GM12878 (cell line): Measurements from ENCODE around the gene TCF4. TPM values are rescaled to one million over a fixed set of nuclear protein-coding genes. Genes with fewer than 3 reads are reported as not detected.

Source experiments
- ATAC-seq: fragments of 200-7000 bp; cut with Tn5 transposase; 3 replicates; pipeline ENCODE4 v1.9.1; 2020; ENCODE audit warnings: mild to moderate bottlenecking, moderate library complexity
- BruUV-seq: library from RNA; stranded (reverse); fragments of 400-500 nt; replicated peaks from 2 replicates; lab custom pipeline; 2021; lab: Mats Ljungman, UMichigan
- CTCF ChIA-PET: fragments of 300-600 bp; sonication (Branson Sonifier 250); formaldehyde crosslinking; extraction: SDS; loops from one replicate; lab custom pipeline; 2021; ENCODE audit warnings: inconsistent platforms; lab: Yijun Ruan, JAX
- POLR2A ChIA-PET: fragments of 350-600 bp; formaldehyde crosslinking; extraction: SDS; loops from one replicate; lab custom pipeline; 2021; ENCODE audit warnings: inconsistent platforms; lab: Charles Lee
- RAD21 ChIA-PET: fragments of 300-600 bp; sonication (Branson Sonifier 250); formaldehyde crosslinking; loops from one replicate; lab custom pipeline; 2023; ENCODE audit warnings: antibody characterized with exemption; ENCODE audit not compliant: unreplicated experiment; lab: Charles Lee
- SMC1A ChIA-PET: fragments of 300-600 bp; sonication (Branson Sonifier 250); formaldehyde crosslinking; loops from one replicate; lab custom pipeline; 2023; ENCODE audit not compliant: unreplicated experiment, uncharacterized antibody; lab: Charles Lee
- DNase-seq: peaks from one replicate; pipeline ENCODE4 v3.0.0-alpha.2; 2011; ENCODE audit warnings: low read depth, low spot score
- FAIRE-seq: peaks from 3 replicates; lab custom pipeline; 2011; peaks lifted over from hg19 to GRCh38; lab: Jason Lieb, UNC
- H2AFZ ChIP-seq: 2 replicates; pipeline ENCODE4 v1.6.0; 2011; ENCODE audit warnings: low read depth, low read length, control low read depth; ENCODE audit not compliant: control insufficient read depth
- H3K27ac ChIP-seq: 2 replicates; pipeline ENCODE4 v1.5.1; 2011; ENCODE audit warnings: control low read depth; ENCODE audit not compliant: control insufficient read depth, insufficient read depth
- H3K27me3 ChIP-seq, 2 experiments: replicated peaks in 1 of 2; 2 replicates each; pipeline versions ENCODE4 v1.6.0 to v1.6.1; 2011; ENCODE audit warnings: low read length in 1 of 2; ENCODE audit not compliant: control insufficient read depth in 2 of 2, insufficient read depth in 2 of 2
- H3K36me3 ChIP-seq, 2 experiments: 2 replicates each; pipeline ENCODE4 v1.5.1; 2011; ENCODE audit warnings: low read length in 1 of 2; ENCODE audit not compliant: control insufficient read depth in 2 of 2, insufficient read depth in 2 of 2
- H3K4me1 ChIP-seq: 2 replicates; pipeline ENCODE4 v1.6.1; 2011; ENCODE audit warnings: mild to moderate bottlenecking, low read length, moderate library complexity, mixed read lengths; ENCODE audit not compliant: control insufficient read depth, insufficient read depth
- H3K4me2 ChIP-seq: 2 replicates; pipeline ENCODE4 v1.6.0; 2011; ENCODE audit warnings: control low read depth; ENCODE audit not compliant: control insufficient read depth, insufficient read depth
- H3K4me3 ChIP-seq: fragments of 200-600 bp; sonication (generic); 2 replicates; pipeline ENCODE4 v1.5.1; 2016
- H3K79me2 ChIP-seq: 2 replicates; pipeline ENCODE4 v1.6.0; 2011; ENCODE audit warnings: low read length; ENCODE audit not compliant: control insufficient read depth, insufficient read depth
- H3K9ac ChIP-seq: 2 replicates; pipeline ENCODE4 v1.8.0; 2011; ENCODE audit warnings: low read length, control low read depth, mixed read lengths; ENCODE audit not compliant: control insufficient read depth, insufficient read depth
- H3K9me3 ChIP-seq: replicated peaks from 3 replicates; pipeline ENCODE4 v1.5.1; 2011; ENCODE audit warnings: mild to moderate bottlenecking, low read length; ENCODE audit not compliant: control insufficient read depth, insufficient read depth
- H4K20me1 ChIP-seq: 2 replicates; pipeline ENCODE4 v1.6.0; 2011; ENCODE audit not compliant: control insufficient read depth, insufficient read depth
- FOS ChIP-seq: IDR thresholded peaks from 3 replicates; pipeline ENCODE4 v1.6.1; 2011; ENCODE audit warnings: borderline replicate concordance; ENCODE audit not compliant: insufficient read length; ENCODE audit errors: extremely low read depth
- NFYA ChIP-seq: IDR thresholded peaks from 2 replicates; pipeline ENCODE4 v1.6.1; 2011; ENCODE audit warnings: low read depth, mild to moderate bottlenecking, low read length, improper control_type of control experiment, borderline replicate concordance
- RBBP5 ChIP-seq: fragments of 200-600 bp; sonication (generic); conservative IDR thresholded peaks from 2 replicates; pipeline ENCODE4 v1.6.1; 2016
- TARDBP ChIP-seq: IDR thresholded peaks from 2 replicates; pipeline ENCODE4 v1.6.1; 2016; ENCODE audit warnings: borderline replicate concordance
- TBL1XR1 ChIP-seq: IDR thresholded peaks from 2 replicates; pipeline ENCODE4 v1.6.1; 2012; ENCODE audit warnings: low read depth, low read length, improper control_type of control experiment
- WGBS: methylation state at CpG from one replicate; pipeline ENCODE4 v1.1.6; 2016; ENCODE audit warnings: low lambda C conversion rate; ENCODE audit not compliant: insufficient replicate concordance, insufficient coverage; ENCODE audit errors: missing lambda C conversion rate; 5-methylcytosine and 5-hydroxymethylcytosine counted together
- in situ Hi-C: fragments of 300-500 bp; cut with MboI; formaldehyde crosslinking; loops from 9 replicates; pipeline ENCODE4 v1.14.3; 2018; ENCODE audit warnings: mixed read lengths
- intact Hi-C: fragments of 100-400 bp; cut with micrococcal nuclease; formaldehyde crosslinking; loops from one replicate; pipeline ENCODE4 v1.14.2; 2022; ENCODE audit not compliant: unreplicated experiment
- polyA plus RNA-seq, 11 experiments: library from polyadenylated mRNA; depleted of rRNA in 4 of 11; unstranded in 6 of 11; stranded (reverse) in 5 of 11; fragments of >200 nt; fragmentation: Nextera tagmentation in 4 of 11; fragmentation: Illumina TruSeq in 1 of 11; extraction: Ambion mirVana in 4 of 11; extraction: Trizol in 1 of 11; gene quantifications; 1 replicate in 1 of 11; 2 replicates in 10 of 11; pipeline versions ENCODE4 v1.2.1 to v1.2.3, GENCODE V29; 2011 to 2016; ENCODE audit warnings: inconsistent platforms in 2 of 11, missing spikeins in 2 of 11, low read depth in 1 of 11
- total RNA-seq, 4 experiments: library from RNA; depleted of rRNA in 3 of 4; stranded (reverse); fragments of >200 nt in 3 of 4; fragmentation: Illumina TruSeq in 1 of 4; extraction: Trizol in 1 of 4; gene quantifications; 2 replicates each; pipeline versions ENCODE4 v1.2.1 to v1.2.3, GENCODE V29; 2013 to 2021
- TF ChIP-seq, protein P1 (sequence below): IDR thresholded peaks from 2 replicates; pipeline ENCODE4 v1.6.1; 2012; ENCODE audit warnings: mild to moderate bottlenecking, low read depth, low read length
- TF ChIP-seq, protein P2 (sequence below): fragments of 450-650 bp; IDR thresholded peaks from 2 replicates; pipeline ENCODE4 v1.6.1; 2017; ENCODE audit warnings: mild to moderate bottlenecking, low read depth, inconsistent platforms; ENCODE audit not compliant: poor library complexity, severe bottlenecking
- TF ChIP-seq, protein P3 (sequence below): fragments of 450-650 bp; IDR thresholded peaks from 2 replicates; pipeline ENCODE4 v1.6.1; 2017; ENCODE audit warnings: low read depth, mild to moderate bottlenecking, moderate library complexity

Gene TCF4
- total and polyA plus RNA-seq, 10 of the 15 experiments (the other 5 are each of a cell fraction or from before 2014, with no cell fraction given): 15.2 to 94.0 (median 31.5) TPM

DNA sequence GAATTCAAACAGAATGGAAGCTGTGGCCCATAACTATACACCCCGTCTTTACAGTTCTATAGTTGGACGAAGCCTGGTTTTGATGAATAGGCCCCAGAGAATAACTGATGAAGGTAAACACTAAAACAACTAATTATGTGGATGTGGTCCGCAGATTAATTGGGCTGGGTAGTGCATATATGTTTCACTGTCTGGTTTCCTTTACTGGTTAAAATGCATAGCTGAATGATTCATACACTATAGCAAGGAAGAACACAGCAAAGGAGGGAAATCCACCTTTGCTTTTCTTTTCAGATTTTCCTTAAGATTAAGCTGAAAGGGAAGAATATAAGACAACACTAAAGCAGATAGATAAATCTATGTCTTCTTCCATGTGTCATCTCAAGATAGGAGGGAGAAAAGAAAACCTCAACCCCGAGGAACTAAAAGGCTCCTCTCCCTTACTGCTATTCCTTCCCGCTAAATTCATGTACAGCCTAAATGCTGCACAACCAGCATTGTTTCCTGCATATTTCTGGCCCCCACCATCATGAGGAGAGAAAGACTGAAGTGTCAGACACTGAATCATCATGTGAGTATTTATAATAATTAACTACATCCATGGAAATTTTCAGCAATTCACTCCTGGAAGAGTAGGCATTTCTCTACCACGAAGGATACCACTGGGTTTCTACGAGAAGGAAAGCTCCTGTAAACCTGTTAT is 331.6 kb downstream of the TCF4 start (continued):
- TF ChIP-seq, protein P1, sequence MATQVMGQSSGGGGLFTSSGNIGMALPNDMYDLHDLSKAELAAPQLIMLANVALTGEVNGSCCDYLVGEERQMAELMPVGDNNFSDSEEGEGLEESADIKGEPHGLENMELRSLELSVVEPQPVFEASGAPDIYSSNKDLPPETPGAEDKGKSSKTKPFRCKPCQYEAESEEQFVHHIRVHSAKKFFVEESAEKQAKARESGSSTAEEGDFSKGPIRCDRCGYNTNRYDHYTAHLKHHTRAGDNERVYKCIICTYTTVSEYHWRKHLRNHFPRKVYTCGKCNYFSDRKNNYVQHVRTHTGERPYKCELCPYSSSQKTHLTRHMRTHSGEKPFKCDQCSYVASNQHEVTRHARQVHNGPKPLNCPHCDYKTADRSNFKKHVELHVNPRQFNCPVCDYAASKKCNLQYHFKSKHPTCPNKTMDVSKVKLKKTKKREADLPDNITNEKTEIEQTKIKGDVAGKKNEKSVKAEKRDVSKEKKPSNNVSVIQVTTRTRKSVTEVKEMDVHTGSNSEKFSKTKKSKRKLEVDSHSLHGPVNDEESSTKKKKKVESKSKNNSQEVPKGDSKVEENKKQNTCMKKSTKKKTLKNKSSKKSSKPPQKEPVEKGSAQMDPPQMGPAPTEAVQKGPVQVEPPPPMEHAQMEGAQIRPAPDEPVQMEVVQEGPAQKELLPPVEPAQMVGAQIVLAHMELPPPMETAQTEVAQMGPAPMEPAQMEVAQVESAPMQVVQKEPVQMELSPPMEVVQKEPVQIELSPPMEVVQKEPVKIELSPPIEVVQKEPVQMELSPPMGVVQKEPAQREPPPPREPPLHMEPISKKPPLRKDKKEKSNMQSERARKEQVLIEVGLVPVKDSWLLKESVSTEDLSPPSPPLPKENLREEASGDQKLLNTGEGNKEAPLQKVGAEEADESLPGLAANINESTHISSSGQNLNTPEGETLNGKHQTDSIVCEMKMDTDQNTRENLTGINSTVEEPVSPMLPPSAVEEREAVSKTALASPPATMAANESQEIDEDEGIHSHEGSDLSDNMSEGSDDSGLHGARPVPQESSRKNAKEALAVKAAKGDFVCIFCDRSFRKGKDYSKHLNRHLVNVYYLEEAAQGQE: no peak
- no peak for TF ChIP-seq TBL1XR1
- TF ChIP-seq NFYA: no peak
- TF ChIP-seq TARDBP: no peak
- no peak for TF ChIP-seq RBBP5
- no peak for TF ChIP-seq FOS

DNA sequence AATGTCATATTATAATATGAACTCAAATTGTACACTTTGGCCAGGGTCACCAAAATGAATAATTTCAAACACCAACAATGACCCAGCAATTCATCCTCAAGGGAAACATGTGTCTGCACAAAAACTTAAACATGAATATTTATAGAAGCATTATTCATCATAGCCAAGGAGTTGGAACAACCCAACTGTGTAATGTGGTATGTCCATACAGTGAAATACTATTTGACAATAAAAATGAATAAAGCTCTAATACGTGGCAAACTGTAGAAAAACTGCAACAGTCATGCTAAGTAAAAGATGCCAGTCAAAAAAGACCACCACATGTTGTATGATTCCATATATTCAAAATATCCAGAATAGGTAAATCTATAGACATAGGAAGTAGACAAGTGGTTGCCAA is 334.2 kb downstream of the TCF4 start:
- peaks cover 6 to 39% of the 10 kb centered on the region in 2 experiments for H3K36me3 ChIP-seq
- POLR2A ChIA-PET: interaction anchor here (0.6 to 6.4 kb wide), 2 partner anchors 14 to 24 kb away, joined by 5 to 70 read pairs; no protein-coding TSS in a partner anchor
- FAIRE-seq: no peak
- TF ChIP-seq, protein P2, sequence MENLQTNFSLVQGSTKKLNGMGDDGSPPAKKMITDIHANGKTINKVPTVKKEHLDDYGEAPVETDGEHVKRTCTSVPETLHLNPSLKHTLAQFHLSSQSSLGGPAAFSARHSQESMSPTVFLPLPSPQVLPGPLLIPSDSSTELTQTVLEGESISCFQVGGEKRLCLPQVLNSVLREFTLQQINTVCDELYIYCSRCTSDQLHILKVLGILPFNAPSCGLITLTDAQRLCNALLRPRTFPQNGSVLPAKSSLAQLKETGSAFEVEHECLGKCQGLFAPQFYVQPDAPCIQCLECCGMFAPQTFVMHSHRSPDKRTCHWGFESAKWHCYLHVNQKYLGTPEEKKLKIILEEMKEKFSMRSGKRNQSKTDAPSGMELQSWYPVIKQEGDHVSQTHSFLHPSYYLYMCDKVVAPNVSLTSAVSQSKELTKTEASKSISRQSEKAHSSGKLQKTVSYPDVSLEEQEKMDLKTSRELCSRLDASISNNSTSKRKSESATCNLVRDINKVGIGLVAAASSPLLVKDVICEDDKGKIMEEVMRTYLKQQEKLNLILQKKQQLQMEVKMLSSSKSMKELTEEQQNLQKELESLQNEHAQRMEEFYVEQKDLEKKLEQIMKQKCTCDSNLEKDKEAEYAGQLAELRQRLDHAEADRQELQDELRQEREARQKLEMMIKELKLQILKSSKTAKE: no peak
- TF ChIP-seq, protein P3, sequence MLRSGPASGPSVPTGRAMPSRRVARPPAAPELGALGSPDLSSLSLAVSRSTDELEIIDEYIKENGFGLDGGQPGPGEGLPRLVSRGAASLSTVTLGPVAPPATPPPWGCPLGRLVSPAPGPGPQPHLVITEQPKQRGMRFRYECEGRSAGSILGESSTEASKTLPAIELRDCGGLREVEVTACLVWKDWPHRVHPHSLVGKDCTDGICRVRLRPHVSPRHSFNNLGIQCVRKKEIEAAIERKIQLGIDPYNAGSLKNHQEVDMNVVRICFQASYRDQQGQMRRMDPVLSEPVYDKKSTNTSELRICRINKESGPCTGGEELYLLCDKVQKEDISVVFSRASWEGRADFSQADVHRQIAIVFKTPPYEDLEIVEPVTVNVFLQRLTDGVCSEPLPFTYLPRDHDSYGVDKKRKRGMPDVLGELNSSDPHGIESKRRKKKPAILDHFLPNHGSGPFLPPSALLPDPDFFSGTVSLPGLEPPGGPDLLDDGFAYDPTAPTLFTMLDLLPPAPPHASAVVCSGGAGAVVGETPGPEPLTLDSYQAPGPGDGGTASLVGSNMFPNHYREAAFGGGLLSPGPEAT: no peak

More for the DNA sequence above, 334.2 kb downstream of the TCF4 start:
- intact Hi-C loops: no loop called here
- ChIA-PET RAD21 (interaction anchor here (1.0 to 6.8 kb wide), 4 partner anchors 15 to 66 kb away, joined by 4 to 93 read pairs (median 37); no protein-coding TSS in a partner anchor), CTCF (interaction anchor here (0.9 to 7.1 kb wide), 4 partner anchors 15 to 131 kb away, joined by 3 to 50 read pairs (median 22); no protein-coding TSS in a partner anchor), SMC1A (interaction anchor here (1.0 to 7.1 kb wide), 5 partner anchors 9 to 63 kb away, joined by 3 to 177 read pairs (median 50); no protein-coding TSS in a partner anchor)
- 100% methylated on average over 1 of the region's 1 CpG for WGBS
- Histone ChIP-seq H3K4me2 (no peak overlapping the region; the same call in 1 of the 2 replicates), H3K27ac (no peak overlapping the region), H3K9ac (no peak overlapping the region), H3K9me3 (peaks cover 2% of the 10 kb centered on the region; the same call in 2 of the 3 replicates), H3K79me2 (peaks cover 4% of the 10 kb centered on the region), H4K20me1 (no peaks in the 10 kb centered on the region), H2AFZ (no peak overlapping the region), H3K27me3 (no peaks in the 10 kb centered on the region), H3K4me3 (no peak overlapping the region), H3K4me1 (peaks cover 43% of the 10 kb centered on the region)
- BruUV-seq: no TSS peak
- ATAC-seq (no peak), DNase-seq (no peak)
- in situ Hi-C loops: no loop called here
